HG02852 (cell line): Measurements from ENCODE around the gene LHFPL6.

Experiments used
- ATAC-seq: cut with Tn5 transposase; IDR thresholded peaks from one replicate; pipeline ENCODE4 v1.9.1; 2021; ENCODE audit warnings: mild to moderate bottlenecking, moderate library complexity; ENCODE audit not compliant: unreplicated experiment

LHFPL6 gene

DNA sequence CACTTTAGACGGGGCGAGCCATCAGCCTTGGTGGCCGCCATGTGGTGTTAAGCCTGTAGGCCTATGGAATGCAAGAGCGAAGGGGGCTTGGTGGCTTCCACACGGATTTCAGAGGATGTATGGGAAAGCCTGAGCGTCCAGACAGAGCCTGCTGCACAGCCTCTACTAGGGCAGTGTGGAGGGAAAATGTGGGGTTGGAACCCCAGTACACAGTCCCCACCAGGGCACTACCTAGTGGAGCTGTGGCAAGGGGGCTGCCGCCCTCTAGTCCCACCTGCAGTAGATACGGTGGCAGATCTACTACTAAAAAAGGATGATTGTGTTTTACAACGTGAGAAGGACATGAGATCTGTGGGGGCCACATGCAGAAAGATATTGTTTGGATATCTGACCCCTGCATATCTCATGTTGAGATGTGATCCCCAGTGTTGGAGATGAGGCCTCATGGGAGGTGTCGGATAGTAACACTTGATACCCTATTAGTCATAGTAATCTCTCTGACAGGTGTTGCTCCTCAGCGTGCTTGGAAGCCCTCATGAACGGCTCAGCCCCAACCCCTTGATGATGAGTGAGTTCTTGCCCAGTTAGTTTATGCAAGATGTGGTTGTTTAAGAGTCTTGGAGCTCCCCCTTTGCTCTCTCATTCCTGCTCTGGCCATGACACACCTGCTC lies 45.6 kb downstream of the LHFPL6 start:
- no peak for ATAC-seq

GRCh38 chr13:39556866-39557265 lies 46.1 kb downstream of the LHFPL6 start:
- no peak for ATAC-seq

DNA sequence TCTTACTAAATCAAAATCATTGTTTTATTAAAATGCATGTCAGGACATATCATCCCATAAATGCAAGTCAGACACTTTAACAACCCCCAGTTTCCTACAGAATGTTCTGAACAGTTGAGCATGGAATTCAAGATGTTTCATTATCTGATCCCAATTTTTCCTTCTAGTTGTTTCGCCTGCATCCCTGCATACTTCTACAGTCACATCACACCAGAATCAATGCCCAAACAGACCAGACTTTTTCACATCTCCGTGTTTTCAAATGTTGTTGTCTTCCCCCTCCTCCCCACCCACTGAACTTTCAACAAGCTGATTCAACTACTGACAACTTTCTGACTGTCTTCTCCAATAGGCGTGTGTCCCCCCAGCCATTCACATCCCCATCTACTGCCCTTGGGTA lies 48.6 kb downstream of the LHFPL6 start:
- no peak for ATAC-seq

GRCh38 chr13:39552246-39552645 lies 50.7 kb downstream of the LHFPL6 start:
- ATAC-seq, result no peak

GRCh38 chr13:39550931-39551330 lies 52.1 kb downstream of the LHFPL6 start:
- ATAC-seq, result no peak

DNA sequence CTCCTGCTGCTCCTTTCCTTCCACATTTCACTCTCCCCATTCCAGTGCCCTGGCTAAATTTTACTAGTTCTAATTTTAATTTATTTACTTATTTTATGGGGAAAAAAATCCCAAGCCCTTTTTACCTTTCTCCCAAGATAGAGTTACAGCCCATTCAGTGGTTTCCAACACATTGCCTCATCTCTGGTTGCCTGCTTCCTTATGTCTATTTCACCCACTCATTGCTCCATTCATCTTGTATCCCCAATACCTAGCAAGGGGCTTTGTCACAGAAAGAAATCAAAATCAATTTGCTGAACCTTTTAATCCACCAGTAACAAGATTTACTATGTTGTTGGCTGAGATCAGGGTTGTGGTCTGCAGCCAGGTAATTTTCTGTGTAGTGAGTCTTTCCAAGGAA lies 55.9 kb downstream of the LHFPL6 start:
- no peak for ATAC-seq

- ATAC-seq, result no peak
These were observed 60.6 kb downstream of the LHFPL6 start for GRCh38 chr13:39542361-39542760.

- ATAC-seq, result no peak
These were observed 61.9 kb downstream of the LHFPL6 start for GRCh38 chr13:39540929-39541605.

GRCh38 chr13:39538816-39539790 lies 63.9 kb downstream of the LHFPL6 start:
- no peak for ATAC-seq

DNA sequence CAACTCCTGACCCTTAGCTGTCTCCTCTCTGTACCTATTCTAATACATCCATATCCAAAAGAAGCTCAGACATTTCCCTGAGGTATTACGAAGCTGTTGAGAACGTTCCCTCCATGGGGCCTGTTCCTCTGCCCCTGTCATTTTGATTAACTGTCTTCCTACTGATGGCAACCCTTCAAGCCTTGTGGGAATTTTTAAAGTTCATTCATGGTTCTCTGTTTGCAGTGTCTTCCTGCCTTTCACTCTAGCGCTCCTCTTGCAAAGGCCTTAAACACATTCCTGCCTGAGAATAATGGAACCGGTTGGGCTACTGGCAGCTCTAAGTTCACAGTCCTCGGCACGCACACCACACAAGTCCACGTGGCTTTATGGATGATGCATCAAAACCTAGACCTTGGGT lies 66.1 kb downstream of the LHFPL6 start:
- ATAC-seq, result no peak

- no peak for ATAC-seq
These were observed 66.7 kb downstream of the LHFPL6 start for GRCh38 chr13:39536274-39536673.

- ATAC-seq, result no peak
These were observed 69.3 kb downstream of the LHFPL6 start for GRCh38 chr13:39533651-39534150.

GRCh38 chr13:39531646-39532045 lies 71.3 kb downstream of the LHFPL6 start:
- ATAC-seq, result no peak

DNA sequence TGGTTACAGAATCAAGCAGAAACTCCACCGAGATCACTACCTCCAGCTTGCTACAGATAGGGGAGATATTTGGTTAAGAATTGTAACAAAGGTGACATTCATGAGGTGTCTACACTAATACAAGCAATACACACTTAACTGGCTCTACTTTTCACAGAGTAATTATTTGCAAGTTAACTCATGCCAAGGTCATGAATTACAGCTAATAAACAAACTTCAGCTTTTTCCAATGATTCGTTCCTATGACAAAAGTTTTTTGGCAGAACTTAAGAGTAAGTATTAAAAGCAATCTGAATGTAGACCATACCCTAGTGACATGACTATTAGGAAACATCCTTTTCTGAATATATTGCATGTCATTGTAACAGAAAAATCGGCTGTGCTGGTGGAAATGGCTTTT lies 72.1 kb downstream of the LHFPL6 start:
- no peak for ATAC-seq

DNA sequence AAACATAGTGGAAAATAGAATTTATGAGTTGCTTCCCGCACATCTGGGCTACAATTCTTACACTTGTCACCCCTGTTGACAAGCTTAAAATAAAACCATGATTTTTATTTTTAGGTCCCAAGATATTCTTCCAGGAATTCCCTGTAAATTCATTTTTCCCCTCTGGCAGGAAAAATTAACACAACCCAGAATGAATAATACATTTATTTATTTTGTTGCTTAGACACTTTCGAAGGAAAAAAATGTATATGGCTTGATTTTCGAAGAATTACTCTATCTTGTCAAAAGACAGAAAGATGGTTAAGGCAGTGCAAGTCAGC lies 74.4 kb downstream of the LHFPL6 start:
- ATAC-seq, result no peak

DNA sequence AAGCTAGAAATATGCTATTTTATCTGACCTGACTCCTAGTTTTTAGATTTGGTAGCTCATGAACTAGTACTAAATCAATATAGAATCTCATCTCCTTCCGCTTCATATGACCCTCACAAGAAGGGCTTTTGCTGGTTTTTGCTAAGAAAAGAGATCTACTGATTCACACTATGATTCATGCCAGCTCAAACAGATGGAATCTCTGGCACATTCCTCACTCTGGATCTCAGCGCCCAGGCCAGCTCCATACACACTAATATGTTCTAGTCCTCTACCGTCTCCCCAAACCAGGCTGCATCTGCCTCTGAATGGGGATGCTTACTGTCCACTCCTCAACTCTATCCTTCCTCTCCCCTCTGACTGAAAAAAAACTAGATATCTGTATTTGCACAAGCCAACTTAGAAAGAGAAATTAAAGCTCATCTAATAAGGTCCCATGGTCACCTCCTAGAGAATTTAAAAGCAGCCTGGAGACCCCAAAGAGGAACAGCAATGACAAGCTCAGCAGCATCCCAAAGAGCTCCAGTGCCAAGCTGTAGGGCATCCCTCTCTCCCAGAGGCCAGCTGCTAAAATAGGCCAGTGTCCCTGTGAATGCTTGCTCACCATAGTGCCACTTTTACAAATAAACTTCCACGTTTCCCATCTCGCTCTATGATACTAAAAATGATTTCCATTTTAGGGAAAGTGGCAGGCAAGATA lies 74.9 kb downstream of the LHFPL6 start:
- no peak for ATAC-seq

DNA sequence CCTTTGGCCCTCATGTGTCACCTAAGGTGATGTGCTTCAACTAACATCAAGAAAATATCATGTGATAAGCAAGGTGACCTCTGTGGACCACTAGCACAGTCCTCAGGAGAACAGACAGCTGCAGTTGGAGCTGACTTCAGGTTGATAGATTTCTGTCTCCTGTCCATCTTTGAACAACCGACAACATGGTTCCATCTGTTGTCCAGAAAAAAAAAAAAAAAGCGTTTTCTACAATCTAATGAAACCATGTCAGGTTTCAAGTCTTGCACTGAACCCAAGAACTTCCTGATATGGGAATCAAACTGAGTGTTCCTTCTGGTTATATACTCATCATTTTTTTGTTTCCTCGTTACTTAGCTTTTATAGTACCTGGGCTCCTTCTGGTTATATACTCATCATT lies 75.7 kb downstream of the LHFPL6 start:
- ATAC-seq, result no peak

- ATAC-seq, result no peak
These were observed 76.5 kb downstream of the LHFPL6 start for GRCh38 chr13:39526499-39526898.

DNA sequence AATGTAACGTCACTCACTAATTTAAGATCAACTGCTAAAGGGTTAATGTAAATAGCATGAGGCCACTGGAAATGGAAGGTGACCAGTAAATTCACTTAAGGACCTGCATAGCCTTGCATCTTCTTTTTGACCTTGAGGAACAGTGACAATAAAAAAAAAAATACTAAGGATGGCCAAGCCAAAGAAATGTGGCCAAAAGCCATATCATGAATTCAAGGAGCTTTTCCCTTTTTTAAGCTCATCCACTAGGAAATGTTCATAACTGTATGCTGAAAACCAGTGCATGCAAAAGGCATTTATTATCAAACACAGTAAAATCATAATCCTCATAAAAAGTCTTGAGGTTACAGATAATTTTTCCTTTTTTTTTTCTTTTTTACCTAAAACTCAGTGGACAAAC lies 77.5 kb downstream of the LHFPL6 start:
- ATAC-seq, result no peak

GRCh38 chr13:39524795-39525194 lies 78.2 kb downstream of the LHFPL6 start:
- no peak for ATAC-seq

- no peak for ATAC-seq
These were observed 80.7 kb downstream of the LHFPL6 start for GRCh38 chr13:39522329-39522728.
